ENCODE measurements around the gene TMEM259. TPM values are rescaled to one million over a fixed set of nuclear protein-coding genes. Genes with fewer than 3 reads are reported as not detected.

Gene TMEM259
- total and polyA plus RNA-seq, 2 donors (not counting 3 experiments of a cell fraction or from before 2014, with no cell fraction given): 142 to 297 TPM

DNA sequence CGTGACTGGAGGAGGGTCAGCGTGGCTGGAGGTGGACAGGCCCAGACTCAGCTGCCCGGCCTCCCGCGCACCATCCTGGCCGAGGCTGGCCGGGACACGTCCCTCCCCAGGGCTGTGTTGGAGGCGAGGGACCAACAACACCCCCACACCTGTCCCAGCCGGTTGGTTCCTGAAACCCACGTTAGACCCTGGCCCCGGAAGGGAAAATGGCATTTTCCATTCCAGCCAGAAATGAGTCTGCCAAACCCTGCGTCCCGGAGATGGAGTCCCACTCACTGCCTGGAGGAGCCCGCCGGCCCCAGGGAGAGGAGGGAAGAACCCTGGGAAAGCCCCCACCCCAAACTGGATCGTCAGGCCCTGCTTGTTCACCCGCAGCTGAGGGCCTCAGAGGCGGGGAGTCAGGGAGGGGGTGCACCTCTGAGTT, 41.6 kb downstream of the TMEM259 start:
- dilution Hi-C loops (cut with MboI; ENCODE audit: extremely low pct_ligation_motif_present, low sequenced_read_pairs): no loop called here
- H3K4me2 ChIP-seq (ENCODE audit: insufficient read depth, low read length): no peak overlapping the region

More for the DNA sequence above, 41.6 kb downstream of the TMEM259 start:
- intact Hi-C loops (cut with micrococcal nuclease): no loop called here
- no peak for DNase-seq (ENCODE audit: low read depth, low spot score)
- H2AFZ ChIP-seq (ENCODE audit: low read depth, low read length): no peak overlapping the region
- TF ChIP-seq, protein P1, sequence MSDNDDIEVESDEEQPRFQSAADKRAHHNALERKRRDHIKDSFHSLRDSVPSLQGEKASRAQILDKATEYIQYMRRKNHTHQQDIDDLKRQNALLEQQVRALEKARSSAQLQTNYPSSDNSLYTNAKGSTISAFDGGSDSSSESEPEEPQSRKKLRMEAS (IDR thresholded peaks at IDR 0.05; ENCODE audit: insufficient read depth, insufficient read length): no peak
- no peak for TF ChIP-seq POLR2A (IDR thresholded peaks at IDR 0.05; ENCODE audit: low read depth, low read length)
- TF ChIP-seq, protein P2, sequence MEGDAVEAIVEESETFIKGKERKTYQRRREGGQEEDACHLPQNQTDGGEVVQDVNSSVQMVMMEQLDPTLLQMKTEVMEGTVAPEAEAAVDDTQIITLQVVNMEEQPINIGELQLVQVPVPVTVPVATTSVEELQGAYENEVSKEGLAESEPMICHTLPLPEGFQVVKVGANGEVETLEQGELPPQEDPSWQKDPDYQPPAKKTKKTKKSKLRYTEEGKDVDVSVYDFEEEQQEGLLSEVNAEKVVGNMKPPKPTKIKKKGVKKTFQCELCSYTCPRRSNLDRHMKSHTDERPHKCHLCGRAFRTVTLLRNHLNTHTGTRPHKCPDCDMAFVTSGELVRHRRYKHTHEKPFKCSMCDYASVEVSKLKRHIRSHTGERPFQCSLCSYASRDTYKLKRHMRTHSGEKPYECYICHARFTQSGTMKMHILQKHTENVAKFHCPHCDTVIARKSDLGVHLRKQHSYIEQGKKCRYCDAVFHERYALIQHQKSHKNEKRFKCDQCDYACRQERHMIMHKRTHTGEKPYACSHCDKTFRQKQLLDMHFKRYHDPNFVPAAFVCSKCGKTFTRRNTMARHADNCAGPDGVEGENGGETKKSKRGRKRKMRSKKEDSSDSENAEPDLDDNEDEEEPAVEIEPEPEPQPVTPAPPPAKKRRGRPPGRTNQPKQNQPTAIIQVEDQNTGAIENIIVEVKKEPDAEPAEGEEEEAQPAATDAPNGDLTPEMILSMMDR (IDR thresholded peaks at IDR 0.05; ENCODE audit: extremely low read depth in 1 of 2, insufficient read depth in 1 of 2, low read depth in 1 of 2, low read length in 2 of 2): no peak
- TF ChIP-seq GATA2 (IDR thresholded peaks at IDR 0.05; ENCODE audit: insufficient read depth, insufficient read length, low read depth, low read length): no peak
- TF ChIP-seq FOS (IDR thresholded peaks at IDR 0.05; ENCODE audit: borderline replicate concordance, insufficient read depth, low read length): no peak
- no peak for TF ChIP-seq JUN (IDR thresholded peaks at IDR 0.05; ENCODE audit: borderline replicate concordance, insufficient read depth, insufficient read length, low read depth)
- TF ChIP-seq EZH2 (IDR thresholded peaks at IDR 0.05; ENCODE audit: borderline replicate concordance, low read depth, low read length, severe bottlenecking): no peak
- TF ChIP-seq MYC (IDR thresholded peaks at IDR 0.05; ENCODE audit: low read depth, low read length): no peak
- TF ChIP-seq POLR2AphosphoS5 (IDR thresholded peaks at IDR 0.05; ENCODE audit: insufficient read depth, low read depth, low read length): no peak
- peaks cover 5% of the 10 kb centered on the region for H3K4me1 ChIP-seq (ENCODE audit: control insufficient read depth, extremely low read depth, insufficient read depth, low read length)
- no peaks in the 10 kb centered on the region for H4K20me1 ChIP-seq (replicated peaks; ENCODE audit: control insufficient read depth, extremely low read depth, insufficient read depth, low read length)
- no peak overlapping the region for H3K9ac ChIP-seq (replicated peaks; ENCODE audit: extremely low read depth, insufficient read depth, low read length)
- FAIRE-seq: no peak
- no peaks in the 10 kb centered on the region for H3K36me3 ChIP-seq (ENCODE audit: control insufficient read depth in 2 of 2, extremely low read depth in 1 of 2, insufficient read depth in 2 of 2, low read length in 2 of 2)
- ChIA-PET POLR2A (no interaction called here), CTCF (no interaction called here)
- no peak overlapping the region for H3K27ac ChIP-seq (ENCODE audit: insufficient read depth, low read depth, low read length)
- BruUV-seq (replicated peaks): no TSS peak
- no peaks in the 10 kb centered on the region for H3K27me3 ChIP-seq (ENCODE audit: control insufficient read depth in 2 of 2, insufficient read depth in 2 of 2, low read length in 2 of 2)
- H3K9me3 ChIP-seq (replicated peaks; ENCODE audit: control insufficient read depth, insufficient read depth, low read length): no peaks in the 10 kb centered on the region
- no peak overlapping the region for H3K4me3 ChIP-seq (replicated peaks in 1 of 3; ENCODE audit: insufficient read depth in 1 of 3, low read depth in 1 of 3, low read length in 3 of 3)
- peaks cover under 1% of the 10 kb centered on the region for H3K79me2 ChIP-seq (ENCODE audit: control insufficient read depth, insufficient read depth, low read length)
- H3K9me1 ChIP-seq (replicated peaks; ENCODE audit: control insufficient read depth, extremely low read depth, insufficient read depth, low read length): no peaks in the 10 kb centered on the region
